HG02642 (cell line): Measurements from ENCODE around the gene OR2A2.
"Not testable (repeated sequence)": the region's sequence is repeated elsewhere in the genome, so short reads cannot be mapped to it uniquely, and the experiment has no call there.

Experiments used
- ATAC-seq: cut with Tn5 transposase; IDR thresholded peaks from one replicate; pipeline ENCODE4 v1.9.1; 2021; ENCODE audit warnings: mild to moderate bottlenecking; ENCODE audit not compliant: unreplicated experiment, poor library complexity

The OR2A2 gene

GRCh38 chr7:144109283-144109682 is at the start of gene OR2A2:
TSS of gene OR2A2 (plus strand) at chr7:144109583. CDS start at chr7:144109583, 0 bp downstream.
- ATAC-seq = no peak

DNA sequence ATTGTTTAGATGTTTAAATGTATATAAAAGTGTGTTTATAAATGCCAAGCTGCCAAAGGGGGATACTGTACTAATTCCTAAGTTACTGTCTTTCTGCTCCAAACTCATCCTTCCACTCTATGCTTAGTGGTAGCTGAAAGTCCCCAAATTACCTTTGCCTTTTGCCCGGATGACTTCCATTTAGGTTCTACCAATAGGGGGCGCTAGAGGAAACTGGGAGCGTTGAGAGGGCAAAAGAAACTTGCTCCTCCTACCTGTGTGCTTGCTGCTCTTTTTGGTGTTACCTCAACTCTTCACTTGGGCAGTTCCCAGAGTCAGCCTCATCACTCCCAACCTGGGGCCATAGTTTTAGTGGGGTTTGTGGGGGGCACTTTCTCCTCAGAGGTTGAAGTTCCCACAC is 45.7 kb upstream of the OR2A2 start:
- ATAC-seq = no peak

GRCh38 chr7:144069511-144069910 is 39.9 kb upstream of the OR2A2 start, which contains the start of gene OR2A25:
TSS of gene OR2A25 (plus strand) at chr7:144069811. CDS start at chr7:144074220, 4,409 bp downstream.
- no peak for ATAC-seq

DNA sequence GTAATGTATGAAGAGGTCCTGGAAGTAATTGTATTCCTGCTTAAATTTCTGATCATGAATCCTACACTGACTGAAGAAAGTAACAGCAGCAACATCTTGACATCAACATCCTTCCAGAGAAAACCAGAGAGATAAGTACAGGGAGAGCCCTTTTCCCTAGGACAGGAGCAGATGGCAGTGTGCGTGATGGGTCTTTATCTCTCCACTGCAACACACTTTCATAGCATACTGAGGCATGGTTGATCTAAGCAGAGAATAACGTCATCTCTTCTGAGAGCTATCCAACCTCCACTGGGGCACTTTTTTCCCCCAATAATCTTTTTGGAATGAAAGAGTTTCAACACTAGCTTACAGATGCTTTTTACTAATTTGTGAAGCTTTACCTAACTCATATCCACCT is 39.4 kb upstream of the OR2A2 start:
- ATAC-seq = no peak

DNA sequence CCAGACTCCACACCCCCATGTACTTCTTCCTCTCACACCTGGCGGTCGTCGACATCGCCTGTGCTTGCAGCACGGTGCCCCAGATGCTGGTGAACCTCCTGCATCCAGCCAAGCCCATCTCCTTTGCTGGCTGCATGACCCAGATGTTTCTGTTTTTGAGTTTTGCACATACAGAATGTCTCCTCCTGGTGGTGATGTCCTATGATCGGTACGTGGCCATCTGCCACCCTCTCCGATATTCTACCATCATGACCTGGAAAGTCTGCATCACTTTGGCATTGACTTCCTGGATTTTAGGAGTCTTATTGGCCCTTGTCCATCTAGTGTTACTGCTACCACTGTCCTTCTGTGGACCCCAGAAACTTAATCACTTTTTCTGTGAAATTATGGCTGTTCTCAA is 35.0 kb upstream of the OR2A2 start:
- no peak for ATAC-seq

DNA sequence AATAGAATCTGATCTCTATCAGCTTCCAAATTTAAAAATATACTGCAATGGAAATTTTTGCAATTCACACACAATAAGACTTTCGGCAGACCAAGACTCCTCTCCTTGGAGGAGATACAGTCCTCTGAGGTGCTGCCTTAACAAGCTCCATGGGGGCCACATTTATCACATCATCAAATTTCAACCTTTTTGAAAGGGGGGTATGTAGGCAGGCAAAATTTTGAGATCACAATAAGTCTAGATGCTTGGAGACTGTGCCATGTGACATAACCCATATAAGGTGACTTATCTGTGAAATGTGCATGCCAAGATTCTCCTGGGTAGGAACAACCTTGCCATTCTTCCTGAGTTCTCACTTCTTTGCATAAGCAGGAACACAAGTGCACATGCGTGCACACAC is 23.4 kb upstream of the OR2A2 start, which contains the start of gene OR2A12:
TSS of gene OR2A12 (plus strand) at position 301 of the 400 bp plus-strand sequence. CDS start 8,830 bp downstream, outside the sequence.
- no peak for ATAC-seq

GRCh38 chr7:144086730-144087129 is 22.7 kb upstream of the OR2A2 start:
- ATAC-seq = no peak

DNA sequence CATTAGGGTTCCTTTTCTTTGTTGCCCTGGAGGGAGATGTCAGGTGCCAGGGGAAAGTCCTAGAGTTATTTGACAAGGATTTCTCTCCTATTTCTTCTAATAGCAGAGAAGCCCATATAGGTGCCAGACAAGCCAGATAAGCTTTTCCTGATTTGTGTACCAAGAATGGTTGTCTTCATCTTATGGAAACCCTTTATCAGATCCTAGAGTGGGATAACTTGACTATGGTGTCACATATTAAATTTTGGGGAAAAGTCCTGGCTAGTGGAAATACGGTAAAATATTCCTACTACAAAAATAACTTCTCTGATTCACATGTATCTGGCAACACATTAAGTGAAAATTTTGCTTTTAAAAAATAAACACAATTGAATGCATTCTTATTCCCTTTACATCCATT is 22.2 kb upstream of the OR2A2 start:
- ATAC-seq = no peak

DNA sequence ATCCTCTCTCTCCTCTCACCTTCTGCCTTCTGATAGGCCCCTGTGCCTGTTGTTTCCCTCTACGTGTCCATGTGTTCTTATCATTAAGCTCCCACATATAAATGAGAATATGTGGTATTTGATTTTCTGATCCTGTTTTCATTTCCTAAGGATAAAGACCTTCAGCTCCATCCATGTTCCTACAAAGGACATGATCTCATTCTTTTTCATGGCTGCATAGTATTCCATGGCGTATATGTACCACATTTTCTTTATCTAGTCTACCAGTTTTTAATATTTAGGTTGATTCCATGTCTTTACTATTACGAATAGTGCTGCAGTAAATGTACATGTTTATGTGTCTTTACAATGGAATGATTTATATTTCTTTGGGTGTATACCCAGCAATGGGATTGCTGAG is 18.7 kb upstream of the OR2A2 start:
- no peak for ATAC-seq

GRCh38 chr7:144098776-144099175 is 10.6 kb upstream of the OR2A2 start:
- no peak for ATAC-seq

DNA sequence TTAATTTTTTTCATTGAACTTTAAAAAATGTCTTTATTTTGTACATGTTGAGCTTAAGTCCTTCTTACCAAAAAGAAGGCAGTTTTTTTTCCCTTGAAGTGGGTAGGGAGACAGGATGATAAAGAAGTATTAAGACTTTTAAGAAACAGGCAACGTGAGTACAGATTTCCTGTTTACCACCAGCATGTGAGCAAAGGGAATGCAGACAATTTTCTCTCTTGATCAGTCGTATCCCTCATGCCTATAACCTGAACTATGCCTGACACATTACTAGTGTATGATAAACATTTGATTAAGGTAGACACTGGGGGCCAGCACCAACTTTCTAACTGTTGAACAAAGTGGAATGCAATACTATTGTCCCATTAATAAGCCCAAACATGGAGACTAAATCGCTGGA is 8.8 kb upstream of the OR2A2 start:
- ATAC-seq = no peak

- ATAC-seq = no peak
Measured at GRCh38 chr7:144102041-144102440, 7.3 kb upstream of the OR2A2 start.

DNA sequence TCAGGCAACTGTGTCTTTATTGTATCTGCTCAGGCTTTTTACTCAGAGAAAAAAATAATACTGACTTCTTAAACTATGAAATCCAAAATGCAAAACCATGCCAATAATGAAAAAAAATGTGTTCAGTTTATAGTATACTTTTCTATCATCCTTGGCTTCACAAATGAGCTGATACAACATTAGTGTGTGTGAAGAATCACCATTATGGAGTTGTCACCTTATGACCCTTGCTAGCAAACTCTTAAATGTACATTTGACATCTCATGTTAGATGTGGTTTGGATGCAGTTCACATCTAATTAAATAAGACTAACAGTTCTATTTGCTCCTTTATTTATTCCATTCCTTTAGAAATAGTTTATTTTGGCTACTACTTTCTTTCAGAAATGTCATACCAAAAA is 4.2 kb upstream of the OR2A2 start:
- ATAC-seq = no peak

DNA sequence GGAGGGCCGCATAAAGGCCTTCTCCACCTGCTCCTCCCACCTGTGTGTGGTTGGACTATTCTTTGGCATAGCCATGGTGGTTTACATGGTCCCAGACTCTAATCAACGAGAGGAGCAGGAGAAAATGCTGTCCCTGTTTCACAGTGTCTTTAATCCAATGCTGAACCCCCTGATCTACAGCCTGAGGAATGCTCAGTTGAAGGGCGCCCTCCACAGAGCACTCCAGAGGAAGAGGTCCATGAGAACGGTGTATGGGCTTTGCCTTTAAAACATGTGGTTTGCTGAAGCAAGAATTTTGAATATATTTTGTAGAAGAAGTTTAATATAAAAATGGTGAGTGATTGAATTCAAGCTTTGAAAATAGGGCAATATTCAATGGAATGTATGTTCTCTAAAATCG is 889 bp downstream of the OR2A2 start:
- ATAC-seq = no peak

DNA sequence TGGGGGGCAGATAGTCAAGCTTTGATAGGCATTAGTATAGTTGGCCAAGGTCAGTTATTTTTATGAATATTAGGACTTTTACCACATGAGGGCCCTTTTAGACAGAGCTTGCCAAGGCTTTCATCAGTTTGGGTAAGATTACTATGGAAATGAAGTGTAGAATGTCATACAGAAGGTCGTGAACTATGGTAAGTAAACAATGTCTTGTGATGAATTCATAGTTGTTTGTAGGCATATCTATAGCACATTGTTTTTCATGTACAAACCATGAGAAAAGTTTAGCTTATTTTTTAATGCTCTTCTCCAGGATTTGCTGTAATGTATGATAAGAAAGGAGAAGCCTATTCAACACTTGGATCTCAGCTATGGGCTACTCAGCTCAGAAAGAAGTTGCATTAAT is 4.3 kb downstream of the OR2A2 start:
- no peak for ATAC-seq

DNA sequence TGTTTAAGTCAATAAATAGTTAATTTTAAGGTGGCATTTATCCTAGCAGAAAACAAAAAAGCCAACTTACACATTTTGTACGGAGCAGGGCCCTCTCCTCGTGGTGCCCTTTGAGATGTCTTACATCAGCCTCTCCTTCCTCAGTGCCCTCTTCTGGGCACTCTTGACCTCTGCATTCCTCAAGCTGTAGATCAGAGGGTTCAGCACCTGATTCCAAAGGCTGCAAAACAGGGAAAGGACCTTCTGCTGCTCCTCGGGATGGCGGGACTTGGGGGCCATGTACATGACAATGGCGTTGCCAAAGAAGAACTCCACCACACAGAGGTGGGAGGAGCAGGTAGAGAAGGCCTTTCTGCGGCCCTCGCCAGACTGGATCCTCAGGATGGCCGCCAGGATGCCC is 9.0 kb downstream of the OR2A2 start:
- ATAC-seq = no peak

GRCh38 chr7:144122876-144123275 is 13.5 kb downstream of the OR2A2 start, which contains the start of gene OR2A14:
TSS of gene OR2A14 (plus strand) at chr7:144123176. CDS start at chr7:144129113, 5,937 bp downstream.
- ATAC-seq = no peak

DNA sequence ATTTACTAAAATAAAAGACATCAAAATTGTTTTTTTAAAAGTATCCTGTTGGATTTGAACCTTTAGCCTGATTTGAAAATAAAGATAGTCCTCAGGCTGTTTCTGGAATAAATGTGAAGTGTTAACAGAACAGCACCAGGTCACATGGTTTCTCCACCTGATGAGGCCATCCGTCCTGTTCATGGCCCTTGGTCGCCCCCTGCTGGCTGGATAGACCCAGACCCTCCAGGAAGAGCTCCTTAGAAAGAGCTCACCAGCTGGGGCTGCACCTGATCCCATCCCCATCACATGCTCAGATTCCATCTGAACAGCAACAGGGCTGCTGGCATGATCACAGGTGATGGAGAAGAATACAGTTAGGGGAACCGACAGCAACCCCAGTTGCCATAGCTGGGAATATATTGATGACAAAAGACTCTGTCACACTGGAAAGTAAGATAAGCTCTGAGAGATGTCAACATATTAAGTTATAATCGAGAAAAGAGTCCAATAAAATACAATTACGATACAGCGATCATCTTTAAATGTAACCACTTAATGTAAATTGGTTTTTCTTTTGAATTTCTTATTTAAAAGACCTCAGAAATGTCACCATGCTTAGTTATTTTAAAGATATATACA is 18.4 kb downstream of the OR2A2 start:
- ATAC-seq = peak; percentile 100

GRCh38 chr7:144129601-144130000 is 20.2 kb downstream of the OR2A2 start:
- not testable (repeated sequence) for ATAC-seq

- no peak for ATAC-seq
Measured at GRCh38 chr7:144130730-144131129, 21.3 kb downstream of the OR2A2 start.

DNA sequence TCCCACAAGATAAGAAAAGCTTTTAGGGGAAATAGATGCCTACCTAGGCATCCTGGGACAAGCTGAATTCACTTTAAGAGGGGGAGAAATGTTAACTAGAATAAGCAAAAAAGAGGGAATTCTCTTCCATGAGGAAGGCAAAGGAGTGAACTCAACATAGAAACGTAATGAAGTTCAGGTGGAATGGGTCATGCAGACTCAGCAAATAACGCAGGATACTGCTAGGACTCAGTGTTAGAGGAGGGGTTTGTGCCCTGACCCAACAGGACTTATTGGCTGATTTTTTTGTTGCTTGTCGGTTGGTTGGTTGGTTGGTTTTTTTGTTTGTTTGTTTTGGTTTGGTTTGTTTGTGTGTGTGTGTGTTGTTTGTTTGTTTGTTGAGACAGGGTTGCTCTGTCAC is 22.9 kb downstream of the OR2A2 start:
- no peak for ATAC-seq

DNA sequence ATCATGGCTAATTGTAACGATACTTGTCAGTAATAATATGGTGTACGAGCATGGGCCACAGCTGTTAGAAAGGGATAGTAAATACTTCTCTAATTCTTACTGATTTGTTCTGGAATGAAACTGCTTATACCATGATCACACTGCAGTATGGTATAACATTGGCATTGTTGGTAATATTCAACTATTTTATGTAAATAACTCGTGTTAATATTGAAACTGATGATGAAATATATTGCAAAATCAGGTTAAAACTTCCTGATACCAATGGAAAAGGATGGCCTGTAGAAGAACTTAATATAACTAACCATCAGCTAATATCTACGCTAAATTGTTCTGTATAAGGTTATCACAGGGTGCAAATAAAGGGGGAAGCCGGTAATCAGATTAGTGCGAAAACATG is 23.9 kb downstream of the OR2A2 start:
- no peak for ATAC-seq
